Sigmoid colon (tissue), 7 donors: Measurements from ENCODE around the gene NAA25. TPM values are rescaled to one million over a fixed set of nuclear protein-coding genes. Genes with fewer than 3 reads are reported as not detected.

Source experiments
- DNase-seq: peaks from one replicate; pipeline ENCODE4 v3.0.0-alpha.2; 2019
- H3K27ac ChIP-seq, 4 donors: fragments of 200-600 bp; sonication (generic); one replicate each; pipeline ENCODE4 v1.5.1; 2016 to 2019; ENCODE audit warnings: mild to moderate bottlenecking in 1 of 4
- H3K27me3 ChIP-seq, 3 donors: fragments of 200-600 bp; sonication (generic); one replicate each; pipeline ENCODE4 v1.5.1; 2019; ENCODE audit warnings: mild to moderate bottlenecking in 1 of 3
- H3K36me3 ChIP-seq, 4 donors: fragments of 200-600 bp; sonication (generic); one replicate each; pipeline ENCODE4 v1.5.1; 2016 to 2019
- H3K4me1 ChIP-seq, 4 donors: fragments of 200-600 bp; sonication (generic); one replicate each; pipeline ENCODE4 v1.5.1; 2017 to 2019
- H3K4me3 ChIP-seq, 4 donors: fragments of 200-600 bp; sonication (generic); one replicate each; pipeline ENCODE4 v1.5.1; 2017 to 2019; ENCODE audit warnings: mild to moderate bottlenecking in 2 of 4, moderate library complexity in 1 of 4
- H3K9me3 ChIP-seq, 4 donors: fragments of 200-600 bp in 3 of 4; sonication (generic) in 3 of 4; one replicate each; pipeline versions ENCODE4 v1.5.1 to v1.6.1; 2013 to 2019
- EP300 ChIP-seq, 4 donors: sonication (generic); formaldehyde crosslinking; IDR thresholded peaks; one replicate each; pipeline ENCODE4 v1.6.1; 2017; ENCODE audit warnings: antibody characterized with exemption in 4 of 4
- POLR2A ChIP-seq, 2 donors: fragments of 450-650 bp; IDR thresholded peaks; one replicate each; pipeline ENCODE4 v1.6.1; 2016; ENCODE audit warnings: antibody characterized with exemption in 2 of 2, mild to moderate bottlenecking in 2 of 2, moderate library complexity in 2 of 2
- POLR2AphosphoS5 ChIP-seq, 4 donors: sonication (generic); formaldehyde crosslinking; IDR thresholded peaks; one replicate each; pipeline ENCODE4 v1.6.1; 2017; ENCODE audit warnings: antibody characterized with exemption in 4 of 4
- WGBS, 2 donors: extraction: QIAGEN DNeasy Blood & Tissue Kit; methylation state at CpG; one replicate each; pipeline ENCODE4 v1.1.7; 2013; 5-methylcytosine and 5-hydroxymethylcytosine counted together
- intact Hi-C: fragments of 100-400 bp; cut with DNase I; formaldehyde crosslinking; loops from one replicate; pipeline ENCODE4 v1.15.1; 2023
- polyA plus RNA-seq, 3 donors: library from polyadenylated mRNA; stranded (reverse); fragments of 200-250 nt; gene quantifications; one replicate each; pipeline ENCODE4 v1.2.3, GENCODE V29; 2013
- total RNA-seq, 4 donors: library from RNA; depleted of rRNA; stranded (reverse); fragments of >200 nt; gene quantifications; one replicate each; pipeline ENCODE4 v1.1.0, GENCODE V29; 2016
- TF ChIP-seq, protein P1 (sequence below), 4 experiments: fragments of 450-650 bp in 3 of 4; fragments of 200-600 bp in 1 of 4; IDR thresholded peaks; one replicate each; pipeline ENCODE4 v1.5.1; 2016 to 2019; ENCODE audit warnings: antibody characterized with exemption in 4 of 4, mild to moderate bottlenecking in 3 of 4, moderate library complexity in 2 of 4
- donor health status: healthy with polysubstance abuse.
- donor health status: Bipolar disorder and iron deficiency.
- donor health status: healthy.

The NAA25 gene
- total and polyA plus RNA-seq, 7 donors: 0.60 to 26.6 (median 21.6) TPM

DNA sequence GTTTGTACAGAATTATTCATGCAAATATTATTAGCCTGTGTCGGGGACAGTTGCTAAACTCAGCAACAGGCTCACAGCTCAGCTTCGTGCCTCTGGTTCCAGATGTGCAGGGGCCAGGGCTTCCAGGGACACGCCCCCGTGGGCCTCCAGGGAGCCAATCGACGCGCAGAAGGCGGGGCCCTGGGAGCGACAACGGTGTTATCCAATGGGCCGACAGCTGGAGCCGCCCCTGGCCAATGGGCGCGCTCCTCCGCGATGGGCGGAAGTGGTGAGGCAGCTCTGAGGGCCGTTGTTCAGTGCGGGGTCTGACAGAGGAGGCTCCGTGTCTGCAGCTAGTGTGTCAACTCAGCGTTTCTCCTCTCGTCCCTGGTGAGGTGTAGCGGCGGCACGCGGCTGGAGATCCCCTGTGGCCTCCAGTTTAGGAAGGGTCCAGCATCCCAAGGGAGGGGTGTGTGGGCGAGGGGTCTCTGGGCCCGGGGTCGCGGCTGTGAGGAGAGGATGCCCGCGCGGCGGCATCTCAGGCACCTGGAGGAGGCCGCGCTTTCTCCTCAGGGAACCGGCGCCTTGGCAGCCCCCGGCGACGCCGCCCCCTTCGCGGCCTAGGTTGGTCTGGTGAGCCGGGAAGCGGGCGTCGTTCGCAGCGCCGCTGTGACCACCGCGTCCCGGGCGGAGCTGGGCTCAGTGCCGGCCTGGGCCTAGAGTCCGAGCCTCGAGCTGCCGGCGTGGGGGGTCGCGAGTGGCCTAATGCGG, 16.8 kb upstream of the NAA25 start, which contains the start of gene TRAFD1:
TRAFD1 (plus strand) TSS at position 311 of the 750 bp plus-strand sequence. CDS start 4,963 bp downstream, outside the sequence.
- Histone ChIP-seq H3K9me3 (no peaks in the 10 kb centered on the region), H3K4me3 (peak within 1 kb of the TSS; percentile 80 to 94 (median 94)), H3K4me1 (peaks cover 0 to 81% (median 65%) of the 10 kb centered on the region in 4 donors), H3K36me3 (no peaks in the 10 kb centered on the region), H3K27me3 (no peaks in the 10 kb centered on the region), H3K27ac (peak within 1 kb of the TSS; percentile 96 to 99 (median 98))
- DNase-seq: peak; percentile 99
- peak in 1 of 4 donors; percentile 1 for TF ChIP-seq EP300 (IDR thresholded peaks at IDR 0.05)
- TF ChIP-seq POLR2AphosphoS5 (IDR thresholded peaks at IDR 0.05): peak; percentile 99 to 100 (median 99)
- peak; percentile 96 to 98 for TF ChIP-seq POLR2A (IDR thresholded peaks at IDR 0.05)
- TF ChIP-seq, protein P1, sequence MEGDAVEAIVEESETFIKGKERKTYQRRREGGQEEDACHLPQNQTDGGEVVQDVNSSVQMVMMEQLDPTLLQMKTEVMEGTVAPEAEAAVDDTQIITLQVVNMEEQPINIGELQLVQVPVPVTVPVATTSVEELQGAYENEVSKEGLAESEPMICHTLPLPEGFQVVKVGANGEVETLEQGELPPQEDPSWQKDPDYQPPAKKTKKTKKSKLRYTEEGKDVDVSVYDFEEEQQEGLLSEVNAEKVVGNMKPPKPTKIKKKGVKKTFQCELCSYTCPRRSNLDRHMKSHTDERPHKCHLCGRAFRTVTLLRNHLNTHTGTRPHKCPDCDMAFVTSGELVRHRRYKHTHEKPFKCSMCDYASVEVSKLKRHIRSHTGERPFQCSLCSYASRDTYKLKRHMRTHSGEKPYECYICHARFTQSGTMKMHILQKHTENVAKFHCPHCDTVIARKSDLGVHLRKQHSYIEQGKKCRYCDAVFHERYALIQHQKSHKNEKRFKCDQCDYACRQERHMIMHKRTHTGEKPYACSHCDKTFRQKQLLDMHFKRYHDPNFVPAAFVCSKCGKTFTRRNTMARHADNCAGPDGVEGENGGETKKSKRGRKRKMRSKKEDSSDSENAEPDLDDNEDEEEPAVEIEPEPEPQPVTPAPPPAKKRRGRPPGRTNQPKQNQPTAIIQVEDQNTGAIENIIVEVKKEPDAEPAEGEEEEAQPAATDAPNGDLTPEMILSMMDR (IDR thresholded peaks at IDR 0.05): no peak
- intact Hi-C loops: loop anchor here (1.0 to 10.0 kb wide), 3 partner anchors 16 to 259 kb away; partner anchors contain the start of genes ERP29, HECTD4 and TMEM116
- WGBS, 2 donors: 0% methylated on average over 63 of the region's 63 CpGs

DNA sequence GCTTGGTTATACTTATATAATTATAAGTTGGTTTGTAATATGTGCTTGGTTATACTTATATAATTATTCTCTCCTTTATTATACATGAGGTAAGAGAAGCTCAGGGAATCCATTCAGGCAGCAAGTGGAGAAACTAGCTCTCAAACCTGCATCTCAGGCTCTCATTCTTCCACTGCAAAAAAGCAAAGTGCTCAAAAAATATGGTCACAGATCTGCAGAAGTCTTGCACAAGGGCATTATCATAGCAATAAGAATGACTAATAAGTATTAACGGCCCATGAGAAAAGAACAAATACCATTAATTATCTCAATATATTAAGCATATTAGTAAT, 16.3 kb upstream of the NAA25 start:
- WGBS, 2 donors: 8 to 16% methylated on average over 1 of the region's 1 CpG
- no peaks in the 10 kb centered on the region for H3K9me3 ChIP-seq
- DNase-seq: no peak
- peak overlapping the region; percentile 96 to 99 (median 98) for H3K27ac ChIP-seq
- intact Hi-C loops: loop anchor here (1.0 to 10.0 kb wide), 3 partner anchors 16 to 260 kb away; partner anchors contain the start of genes ERP29, HECTD4 and TMEM116
- no peaks in the 10 kb centered on the region for H3K27me3 ChIP-seq
- H3K4me1 ChIP-seq: peaks cover 0 to 76% (median 60%) of the 10 kb centered on the region in 4 donors
- H3K36me3 ChIP-seq: no peaks in the 10 kb centered on the region
- TF ChIP-seq POLR2A (IDR thresholded peaks at IDR 0.05) (no peak), EP300 (IDR thresholded peaks at IDR 0.05) (no peak), POLR2AphosphoS5 (IDR thresholded peaks at IDR 0.05) (no peak)
- TF ChIP-seq, protein P1 (IDR thresholded peaks at IDR 0.05): no peak
- peak overlapping the region in 2 of 4 donors; percentile 80 to 93 for H3K4me3 ChIP-seq

DNA sequence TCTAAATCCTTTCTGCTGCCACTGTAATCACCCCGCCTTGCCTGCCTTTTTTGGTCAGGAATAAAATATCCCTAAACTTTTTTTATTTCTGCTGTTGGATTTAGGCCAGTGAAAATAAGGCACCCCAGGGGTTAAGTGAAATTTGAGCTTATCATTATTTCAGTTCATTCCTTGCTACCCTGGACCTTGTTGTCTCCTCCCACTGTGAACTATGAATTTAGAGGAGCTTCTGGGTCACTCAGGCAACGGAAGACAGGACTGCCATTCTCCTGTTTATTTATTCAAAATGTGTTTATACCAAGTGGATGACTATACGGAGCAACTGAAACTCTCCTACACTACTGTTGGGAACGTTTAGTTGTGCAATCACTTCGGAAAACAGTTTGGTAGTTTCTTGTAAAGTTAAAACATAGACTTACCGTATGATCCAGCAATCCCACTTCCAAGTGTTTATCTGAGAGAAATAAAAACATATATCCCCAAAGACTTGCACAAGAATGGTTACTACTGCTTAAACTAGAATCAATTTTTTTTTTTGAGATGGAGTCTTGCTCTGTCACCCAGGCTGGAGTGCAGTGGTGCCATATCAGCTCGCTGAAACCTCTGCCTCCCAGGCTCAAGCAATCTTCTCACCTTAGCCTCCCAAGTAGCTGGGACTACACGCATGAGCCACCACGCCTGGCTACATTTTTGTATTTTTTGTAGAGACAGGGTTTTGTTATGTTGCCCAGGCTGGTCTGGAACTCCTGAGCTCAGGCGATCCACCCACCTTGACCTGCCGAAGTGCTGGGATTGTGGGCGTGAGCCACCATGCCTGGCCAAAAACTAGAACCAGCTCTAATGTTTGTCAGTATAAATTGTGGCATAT, 14.5 kb upstream of the NAA25 start:
- Histone ChIP-seq H3K4me1 (peaks cover 0 to 58% (median 43%) of the 10 kb centered on the region in 4 donors), H3K27ac (peak overlapping the region; percentile 80 to 99 (median 90)), H3K36me3 (no peaks in the 10 kb centered on the region), H3K27me3 (no peaks in the 10 kb centered on the region), H3K9me3 (no peaks in the 10 kb centered on the region), H3K4me3 (no peak overlapping the region)
- TF ChIP-seq EP300 (IDR thresholded peaks at IDR 0.05) (no peak), POLR2A (IDR thresholded peaks at IDR 0.05) (no peak), POLR2AphosphoS5 (IDR thresholded peaks at IDR 0.05) (peak; percentile 24 to 72 (median 38))
- TF ChIP-seq, protein P1 (IDR thresholded peaks at IDR 0.05): no peak
- DNase-seq: no peak
- intact Hi-C loops: loop anchor here (2.0 to 10.0 kb wide), 2 partner anchors 76 to 262 kb away; partner anchors contain the start of gene HECTD4
- WGBS, 2 donors: 61 to 79% methylated on average over 12 of the region's 12 CpGs

DNA sequence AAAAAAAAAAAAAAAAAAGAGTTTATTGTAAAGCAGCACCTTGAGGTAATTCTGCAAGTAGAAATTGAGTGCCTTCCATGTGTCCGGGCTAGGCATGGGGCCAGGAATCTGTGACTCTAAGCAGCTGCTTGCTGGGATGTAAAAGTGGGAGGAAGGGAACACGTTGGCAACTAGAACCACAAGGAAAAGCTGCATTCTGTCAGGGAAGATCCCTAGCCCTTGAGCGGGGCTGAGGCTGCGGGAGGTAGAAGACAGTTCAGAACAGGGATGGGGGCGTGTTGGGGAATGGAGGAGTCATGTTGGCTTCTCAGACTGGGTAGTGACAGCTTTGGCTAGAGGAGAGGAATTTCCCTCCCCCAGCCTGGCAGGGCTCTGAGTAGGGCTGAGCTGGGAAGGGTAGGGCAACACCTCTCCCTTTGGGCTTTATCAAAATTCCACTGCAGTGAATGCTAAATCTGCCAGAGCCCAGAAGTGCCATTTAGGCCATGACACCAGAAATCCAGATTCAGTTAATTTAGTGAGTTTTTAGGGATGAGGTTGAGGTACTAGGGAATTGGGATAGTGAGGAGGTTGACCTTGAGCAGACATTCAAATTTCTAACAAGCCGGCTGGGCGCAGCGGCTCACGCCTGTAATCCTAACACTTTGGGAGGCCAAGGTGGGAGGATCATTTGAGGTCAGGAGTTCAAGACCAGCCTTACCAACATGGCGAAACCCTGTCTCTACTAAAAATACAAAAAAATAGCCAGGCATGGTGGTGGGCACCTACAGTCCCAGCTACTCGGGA, 13.4 kb upstream of the NAA25 start:
- peak; percentile 39 to 87 (median 80) for TF ChIP-seq POLR2AphosphoS5 (IDR thresholded peaks at IDR 0.05)
- TF ChIP-seq EP300 (IDR thresholded peaks at IDR 0.05): peak in 1 of 4 donors; percentile 52
- TF ChIP-seq, protein P1 (IDR thresholded peaks at IDR 0.05): no peak
- no peak for TF ChIP-seq POLR2A (IDR thresholded peaks at IDR 0.05)
- Histone ChIP-seq H3K4me1 (peaks cover 0 to 55% (median 36%) of the 10 kb centered on the region in 4 donors), H3K27me3 (no peaks in the 10 kb centered on the region), H3K4me3 (no peak overlapping the region), H3K27ac (peak overlapping the region; percentile 80 to 99 (median 90)), H3K9me3 (no peaks in the 10 kb centered on the region), H3K36me3 (no peaks in the 10 kb centered on the region)
- DNase-seq: peak; percentile 96
- 52 to 71% methylated on average over 11 of the region's 11 CpGs for WGBS, 2 donors
- intact Hi-C loops: loop anchor here (2.0 to 10.0 kb wide), 2 partner anchors 75 to 263 kb away; partner anchors contain the start of gene HECTD4
